ENCODE results near the gene LY86. TPM values are rescaled to one million over a fixed set of nuclear protein-coding genes. Genes with fewer than 3 reads are reported as not detected.

LY86 gene
- total RNA-seq, 2 donors from 2014 or later: 0.82 to 5.2 TPM

DNA sequence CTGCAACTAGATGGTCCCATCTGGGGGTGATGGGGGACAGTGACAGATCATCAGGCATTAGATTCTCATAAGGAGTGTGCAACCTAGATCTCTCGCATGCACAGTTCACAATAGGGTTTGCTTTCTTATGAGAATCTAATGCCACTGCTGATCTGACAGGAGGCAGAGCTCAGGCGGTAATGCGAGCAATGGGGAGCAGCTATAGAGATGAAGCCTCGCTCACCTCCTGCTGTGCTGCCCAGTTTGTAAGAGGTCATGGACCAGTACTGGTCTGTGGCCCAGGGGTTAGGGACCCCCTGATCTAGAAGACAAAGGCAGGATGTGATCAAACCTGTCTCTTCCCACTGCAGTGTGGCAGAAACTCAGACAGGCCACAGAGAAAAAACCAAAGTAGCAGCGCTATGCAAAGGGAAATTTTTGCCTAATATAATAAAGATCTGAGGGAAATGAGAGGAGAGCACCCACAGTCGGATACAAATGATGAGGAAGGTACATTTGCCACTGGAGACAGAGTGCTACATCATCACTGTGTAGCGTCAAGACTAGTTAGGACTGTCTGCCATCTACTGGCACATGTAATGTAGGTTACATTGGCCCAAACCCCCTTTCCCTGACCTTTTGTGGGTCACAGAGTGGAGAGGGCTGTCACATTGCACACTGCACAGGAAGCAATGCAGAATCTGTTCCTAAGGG, 4.1 kb upstream of the LY86 start:
- H3K36me3 ChIP-seq: no peaks in the 10 kb centered on the region
- H3K27me3 ChIP-seq: no peaks in the 10 kb centered on the region
- no peak for DNase-seq (ENCODE audit: low spot score)
- TF ChIP-seq, protein P1, sequence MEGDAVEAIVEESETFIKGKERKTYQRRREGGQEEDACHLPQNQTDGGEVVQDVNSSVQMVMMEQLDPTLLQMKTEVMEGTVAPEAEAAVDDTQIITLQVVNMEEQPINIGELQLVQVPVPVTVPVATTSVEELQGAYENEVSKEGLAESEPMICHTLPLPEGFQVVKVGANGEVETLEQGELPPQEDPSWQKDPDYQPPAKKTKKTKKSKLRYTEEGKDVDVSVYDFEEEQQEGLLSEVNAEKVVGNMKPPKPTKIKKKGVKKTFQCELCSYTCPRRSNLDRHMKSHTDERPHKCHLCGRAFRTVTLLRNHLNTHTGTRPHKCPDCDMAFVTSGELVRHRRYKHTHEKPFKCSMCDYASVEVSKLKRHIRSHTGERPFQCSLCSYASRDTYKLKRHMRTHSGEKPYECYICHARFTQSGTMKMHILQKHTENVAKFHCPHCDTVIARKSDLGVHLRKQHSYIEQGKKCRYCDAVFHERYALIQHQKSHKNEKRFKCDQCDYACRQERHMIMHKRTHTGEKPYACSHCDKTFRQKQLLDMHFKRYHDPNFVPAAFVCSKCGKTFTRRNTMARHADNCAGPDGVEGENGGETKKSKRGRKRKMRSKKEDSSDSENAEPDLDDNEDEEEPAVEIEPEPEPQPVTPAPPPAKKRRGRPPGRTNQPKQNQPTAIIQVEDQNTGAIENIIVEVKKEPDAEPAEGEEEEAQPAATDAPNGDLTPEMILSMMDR (IDR thresholded peaks at IDR 0.05): peak in 1 of 2 donors; percentile 16
- peaks cover 0 to 18% of the 10 kb centered on the region in 2 donors for H3K4me1 ChIP-seq
- no peaks in the 10 kb centered on the region for H3K9me3 ChIP-seq
- no peak overlapping the region for H3K4me3 ChIP-seq
- H3K27ac ChIP-seq: no peak overlapping the region

DNA sequence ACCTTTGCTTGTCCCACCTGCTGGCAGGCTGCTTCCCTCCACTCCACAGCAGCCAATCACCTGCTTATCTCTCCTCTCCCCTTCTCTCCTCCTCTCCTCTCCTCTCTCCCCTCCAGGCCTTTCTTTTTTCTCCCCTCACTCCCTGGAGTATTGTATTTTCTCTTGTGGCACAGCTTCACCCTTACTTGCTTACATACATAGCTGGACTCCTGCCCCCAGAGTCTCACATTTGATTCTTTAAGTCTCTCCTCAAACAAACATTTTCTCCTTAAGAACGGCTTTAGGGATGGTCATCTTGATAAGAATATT, 3.6 kb upstream of the LY86 start:
- TF ChIP-seq, protein P1 (IDR thresholded peaks at IDR 0.05): no peak
- no peak overlapping the region for H3K4me3 ChIP-seq
- H3K36me3 ChIP-seq: no peaks in the 10 kb centered on the region
- H3K9me3 ChIP-seq: no peaks in the 10 kb centered on the region
- no peak for DNase-seq (ENCODE audit: low spot score)
- no peak overlapping the region for H3K27ac ChIP-seq
- H3K27me3 ChIP-seq: no peaks in the 10 kb centered on the region
- H3K4me1 ChIP-seq: peaks cover 0 to 19% of the 10 kb centered on the region in 2 donors

DNA sequence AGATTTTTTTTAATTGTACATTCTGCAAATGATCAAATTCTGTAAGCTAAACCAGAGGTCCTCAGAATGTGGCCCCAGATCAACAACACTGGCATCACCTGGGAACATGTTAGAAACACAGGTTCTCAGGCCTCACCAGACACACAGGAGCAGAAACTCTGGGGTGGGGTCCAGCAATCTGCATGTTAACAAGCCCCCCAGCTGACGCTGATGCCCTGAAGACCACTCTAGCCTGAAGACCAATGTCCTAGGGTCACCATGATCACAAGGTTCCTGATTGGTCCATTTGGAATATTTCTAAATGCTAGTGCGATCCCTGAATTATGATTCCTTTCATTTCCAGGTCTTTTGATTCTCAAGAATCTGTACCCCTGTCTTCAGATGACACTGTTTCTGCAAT, 2.4 kb upstream of the LY86 start:
- Histone ChIP-seq H3K4me3 (no peak overlapping the region), H3K9me3 (no peaks in the 10 kb centered on the region), H3K36me3 (no peaks in the 10 kb centered on the region), H3K27me3 (no peaks in the 10 kb centered on the region), H3K4me1 (peaks cover 0 to 19% of the 10 kb centered on the region in 2 donors), H3K27ac (no peak overlapping the region)
- TF ChIP-seq, protein P1 (IDR thresholded peaks at IDR 0.05): no peak
- DNase-seq (ENCODE audit: low spot score): no peak

DNA sequence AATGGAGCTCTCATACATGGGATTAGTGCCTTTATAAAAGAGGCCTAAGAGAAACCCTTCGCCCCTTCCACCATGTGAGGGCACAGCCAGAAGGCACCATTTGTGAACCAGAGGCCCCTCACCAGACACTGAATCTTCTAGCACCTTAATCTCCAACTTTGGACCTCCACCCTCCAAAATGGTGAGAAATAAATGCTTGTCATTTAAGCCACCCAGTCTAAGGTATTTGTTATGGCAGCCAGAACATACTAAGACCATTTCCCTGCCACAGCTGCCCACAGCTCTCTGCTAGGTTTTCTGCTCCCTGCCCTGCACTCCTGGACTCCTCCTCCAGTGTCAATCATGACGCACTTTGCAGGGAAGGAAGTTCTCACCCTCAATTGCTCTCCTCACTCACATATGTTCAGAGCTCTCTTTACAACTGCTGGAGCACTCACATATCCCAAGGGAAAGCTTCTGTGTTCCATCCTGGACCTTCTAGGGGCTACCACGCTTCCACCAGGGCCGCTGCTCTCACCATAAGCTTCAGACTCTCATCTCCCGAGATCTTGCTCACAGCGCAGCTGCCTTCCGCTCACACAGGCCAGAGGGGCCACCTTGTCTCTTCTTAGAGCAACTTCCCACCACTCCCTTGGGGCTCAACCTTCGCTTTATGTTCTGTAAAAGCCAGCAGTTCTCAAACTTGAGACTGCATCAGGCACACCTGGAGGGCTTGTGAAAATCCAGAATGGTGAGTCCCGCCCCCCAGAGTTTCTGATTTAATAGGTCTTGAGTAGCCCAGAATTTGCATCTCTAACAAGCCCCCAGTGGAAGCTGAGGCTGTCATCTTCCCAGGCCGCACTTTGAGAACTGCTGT, 1.6 kb upstream of the LY86 start:
- Histone ChIP-seq H3K27ac (no peak overlapping the region), H3K27me3 (no peaks in the 10 kb centered on the region), H3K4me3 (no peak overlapping the region), H3K36me3 (no peaks in the 10 kb centered on the region), H3K9me3 (no peaks in the 10 kb centered on the region), H3K4me1 (peaks cover 0 to 19% of the 10 kb centered on the region in 2 donors)
- DNase-seq (ENCODE audit: low spot score): no peak
- TF ChIP-seq, protein P1 (IDR thresholded peaks at IDR 0.05): no peak

DNA sequence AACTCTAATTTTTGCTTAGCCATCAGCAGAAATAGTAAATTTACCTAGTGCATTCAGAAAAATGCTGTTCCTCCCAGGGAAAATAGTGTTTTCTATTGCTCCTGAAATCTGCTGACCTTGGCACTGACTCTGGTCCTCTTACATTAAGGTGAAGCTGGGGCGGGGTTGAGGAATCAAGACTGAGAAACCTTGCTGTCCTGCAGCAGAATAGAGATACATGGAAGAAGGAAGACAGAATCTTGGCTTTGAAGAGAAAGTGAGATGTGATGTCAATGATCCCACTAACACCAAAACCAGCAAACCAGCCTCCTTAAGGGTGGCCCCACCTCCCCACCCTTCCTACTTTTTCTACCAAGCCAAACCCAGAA, 840 bp upstream of the LY86 start:
- H3K27ac ChIP-seq: no peak overlapping the region
- TF ChIP-seq, protein P1 (IDR thresholded peaks at IDR 0.05): no peak
- no peak for DNase-seq (ENCODE audit: low spot score)
- H3K4me3 ChIP-seq: no peak overlapping the region
- H3K4me1 ChIP-seq: peaks cover 0 to 19% of the 10 kb centered on the region in 2 donors
- no peaks in the 10 kb centered on the region for H3K9me3 ChIP-seq
- H3K27me3 ChIP-seq: no peaks in the 10 kb centered on the region
- H3K36me3 ChIP-seq: no peaks in the 10 kb centered on the region

Measured in right atrium auricular region (tissue), 2 donors.